GM23338 (cell line): ENCODE data around the gene MAGEH1. TPM values are rescaled to one million over a fixed set of nuclear protein-coding genes. Genes with fewer than 3 reads are reported as not detected.

Source experiments
- microRNA-seq: library from miRNA; unstranded; fragments of <30 nt; microRNA quantifications from one replicate; pipeline ENCODE4, GENCODE V29; 2017
- polyA plus RNA-seq: library from polyadenylated mRNA; unstranded; fragments of >200 nt; fragmentation: Nextera tagmentation; extraction: Ambion mirVana; gene quantifications from 2 replicates; pipeline ENCODE4 v1.2.1, GENCODE V29; 2016
- small RNA-seq: library from RNA; depleted of rRNA; stranded (forward); fragments of <200 nt; gene quantifications from one replicate; pipeline ENCODE3, GENCODE V24; 2014; ENCODE audit warnings: low replicate concordance
- total RNA-seq: library from RNA; depleted of rRNA; stranded (reverse); fragments of >200 nt; shearing (Covaris generic); gene quantifications from 2 replicates; pipeline ENCODE4 v1.2.3, GENCODE V29; 2014; rRNA removed

Gene MAGEH1
- total and polyA plus RNA-seq, 2 experiments from 2014 or later, result 14.0 to 15.0 TPM

Small RNA genes lying within 50 kb of the gene (microRNA-seq; reads per million reads assigned to microRNA genes)
- not detected for gene MIR4536-1
- not detected for gene MIR4536-2

Small RNA genes lying within 50 kb of the gene (small RNA-seq; reads per million reads assigned to genes)
- not detected for gene MIR4536-2

Other genes with a start within 250 kb of the MAGEH1 start
- not detected in 2 replicates for gene PAGE5, start 231.8 kb upstream of the MAGEH1 start, total RNA-seq
- gene PAGE5, start 231.8 kb upstream of the MAGEH1 start, polyA plus RNA-seq, result not detected in 2 replicates
- gene PAGE3, start 187.2 kb upstream of the MAGEH1 start, total RNA-seq, result not detected in 2 replicates
- gene PAGE3, start 187.2 kb upstream of the MAGEH1 start, polyA plus RNA-seq, result not detected in 2 replicates
- 4.7 and 5.5 TPM in 2 replicates for gene USP51, start 37.7 kb downstream of the MAGEH1 start, total RNA-seq
- gene USP51, start 37.7 kb downstream of the MAGEH1 start, polyA plus RNA-seq, result 2.8 and 3.5 TPM in 2 replicates
- not detected in 2 replicates for gene FOXR2, start 171.3 kb downstream of the MAGEH1 start, total RNA-seq
- gene FOXR2, start 171.3 kb downstream of the MAGEH1 start, polyA plus RNA-seq, result not detected in 2 replicates